Astrocyte of the spinal cord (primary cell): Measurements from ENCODE around the gene SLC16A5.
"Not testable (repeated sequence)": the region's sequence is repeated elsewhere in the genome, so short reads cannot be mapped to it uniquely, and the experiment has no call there.

Experiments
- DNase-seq: peaks from one replicate; pipeline ENCODE4 v3.0.0; 2011; ENCODE audit warnings: low read depth, low spot score
- H3K4me3 ChIP-seq: 2 replicates; pipeline ENCODE4 v1.5.1; 2011; ENCODE audit warnings: low read depth, mild to moderate bottlenecking, low read length, moderate library complexity
- in situ Hi-C: cut with HindIII; loops from 2 replicates; pipeline ENCODE4 v1.10.0; 2017; ENCODE audit warnings: low sequenced_read_pairs
- TF ChIP-seq, protein P1 (sequence below): IDR thresholded peaks from 2 replicates; pipeline ENCODE4 v1.5.1; 2012; ENCODE audit warnings: low read depth, mild to moderate bottlenecking, low read length, inconsistent platforms

SLC16A5 gene

DNA sequence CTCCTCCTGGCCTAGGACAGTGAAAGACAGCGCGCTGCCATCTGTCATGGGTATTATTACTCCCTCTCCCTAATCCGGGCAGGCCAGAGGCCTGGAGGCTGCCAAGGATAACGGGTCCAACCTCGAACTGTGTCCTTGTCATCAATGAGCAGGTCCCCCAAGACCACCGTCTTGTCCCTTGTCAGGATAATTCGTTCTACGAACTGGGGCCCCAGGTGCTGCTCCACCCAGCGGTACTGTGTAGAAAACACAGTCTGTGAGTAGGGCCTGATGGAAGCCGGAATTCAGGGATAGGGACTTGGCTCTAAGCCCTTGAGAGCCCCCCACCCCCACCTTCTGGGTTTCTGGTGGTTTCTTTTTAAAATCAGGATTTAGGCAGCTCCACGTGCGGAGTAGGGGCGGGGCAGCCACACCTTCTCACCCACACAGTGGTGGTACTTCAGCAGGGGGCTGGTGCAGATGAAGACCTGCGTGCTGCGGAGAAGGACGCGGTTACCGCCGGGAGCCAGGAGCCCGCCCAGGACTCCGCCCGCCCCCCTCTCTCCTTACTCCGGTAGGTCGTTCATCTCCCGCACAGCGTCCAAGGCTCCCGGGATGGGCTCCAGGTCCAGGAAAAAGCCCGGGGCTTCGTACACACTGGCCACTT, 43.0 kb downstream of the SLC16A5 start:
- TF ChIP-seq, protein P1, sequence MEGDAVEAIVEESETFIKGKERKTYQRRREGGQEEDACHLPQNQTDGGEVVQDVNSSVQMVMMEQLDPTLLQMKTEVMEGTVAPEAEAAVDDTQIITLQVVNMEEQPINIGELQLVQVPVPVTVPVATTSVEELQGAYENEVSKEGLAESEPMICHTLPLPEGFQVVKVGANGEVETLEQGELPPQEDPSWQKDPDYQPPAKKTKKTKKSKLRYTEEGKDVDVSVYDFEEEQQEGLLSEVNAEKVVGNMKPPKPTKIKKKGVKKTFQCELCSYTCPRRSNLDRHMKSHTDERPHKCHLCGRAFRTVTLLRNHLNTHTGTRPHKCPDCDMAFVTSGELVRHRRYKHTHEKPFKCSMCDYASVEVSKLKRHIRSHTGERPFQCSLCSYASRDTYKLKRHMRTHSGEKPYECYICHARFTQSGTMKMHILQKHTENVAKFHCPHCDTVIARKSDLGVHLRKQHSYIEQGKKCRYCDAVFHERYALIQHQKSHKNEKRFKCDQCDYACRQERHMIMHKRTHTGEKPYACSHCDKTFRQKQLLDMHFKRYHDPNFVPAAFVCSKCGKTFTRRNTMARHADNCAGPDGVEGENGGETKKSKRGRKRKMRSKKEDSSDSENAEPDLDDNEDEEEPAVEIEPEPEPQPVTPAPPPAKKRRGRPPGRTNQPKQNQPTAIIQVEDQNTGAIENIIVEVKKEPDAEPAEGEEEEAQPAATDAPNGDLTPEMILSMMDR = peak; percentile 70
- peak; percentile 70 for DNase-seq
- H3K4me3 ChIP-seq = peak overlapping the region; percentile 69
- in situ Hi-C loops = no loop called here

DNA sequence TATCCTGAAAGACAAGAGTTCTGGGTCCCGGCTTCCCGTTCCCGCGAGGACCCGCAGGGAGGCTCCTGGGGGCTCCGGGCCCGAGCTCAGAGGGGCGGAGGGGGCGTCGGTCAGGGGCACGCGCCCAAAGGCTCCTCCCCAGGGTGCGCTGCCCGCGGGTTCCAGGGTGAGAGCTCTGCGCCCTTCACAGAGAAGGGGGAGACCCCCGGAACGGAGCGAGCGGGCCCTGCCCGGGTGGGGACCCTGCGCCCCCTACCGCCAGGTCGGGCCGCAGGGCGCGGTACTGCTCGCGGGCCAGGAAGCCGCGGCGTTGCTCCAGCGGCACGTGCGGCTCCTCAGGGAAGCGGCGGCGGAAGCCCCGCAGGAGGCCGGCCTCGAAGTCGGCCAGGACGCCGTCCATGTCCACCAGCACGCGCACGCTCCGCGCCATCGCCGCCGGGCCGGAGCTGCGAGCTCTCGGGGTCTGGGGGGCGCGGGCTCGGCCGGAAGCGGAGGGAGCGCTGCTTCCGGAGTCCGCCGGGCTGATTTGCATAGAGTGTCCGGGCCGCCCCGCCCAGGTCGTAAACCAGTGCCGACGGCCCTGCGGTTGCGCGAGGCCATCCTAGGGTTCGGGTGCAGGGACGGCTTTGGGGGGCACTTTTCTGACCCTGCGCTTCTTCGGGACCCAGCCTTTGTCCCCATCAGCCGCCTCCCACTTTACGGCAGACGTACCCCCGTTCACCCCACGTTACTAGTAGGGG, 43.7 kb downstream of the SLC16A5 start, which contains the start of gene NT5C:
Gene NT5C, minus strand, starts transcription at position 465 of the 740 bp plus-strand sequence. Its CDS starts 35 bp downstream, at position 430.
- H3K4me3 ChIP-seq = peak within 1 kb of the TSS; percentile 69
- TF ChIP-seq, protein P1 = peak; percentile 57
- in situ Hi-C loops = no loop called here
- DNase-seq = peak; percentile 78

DNA sequence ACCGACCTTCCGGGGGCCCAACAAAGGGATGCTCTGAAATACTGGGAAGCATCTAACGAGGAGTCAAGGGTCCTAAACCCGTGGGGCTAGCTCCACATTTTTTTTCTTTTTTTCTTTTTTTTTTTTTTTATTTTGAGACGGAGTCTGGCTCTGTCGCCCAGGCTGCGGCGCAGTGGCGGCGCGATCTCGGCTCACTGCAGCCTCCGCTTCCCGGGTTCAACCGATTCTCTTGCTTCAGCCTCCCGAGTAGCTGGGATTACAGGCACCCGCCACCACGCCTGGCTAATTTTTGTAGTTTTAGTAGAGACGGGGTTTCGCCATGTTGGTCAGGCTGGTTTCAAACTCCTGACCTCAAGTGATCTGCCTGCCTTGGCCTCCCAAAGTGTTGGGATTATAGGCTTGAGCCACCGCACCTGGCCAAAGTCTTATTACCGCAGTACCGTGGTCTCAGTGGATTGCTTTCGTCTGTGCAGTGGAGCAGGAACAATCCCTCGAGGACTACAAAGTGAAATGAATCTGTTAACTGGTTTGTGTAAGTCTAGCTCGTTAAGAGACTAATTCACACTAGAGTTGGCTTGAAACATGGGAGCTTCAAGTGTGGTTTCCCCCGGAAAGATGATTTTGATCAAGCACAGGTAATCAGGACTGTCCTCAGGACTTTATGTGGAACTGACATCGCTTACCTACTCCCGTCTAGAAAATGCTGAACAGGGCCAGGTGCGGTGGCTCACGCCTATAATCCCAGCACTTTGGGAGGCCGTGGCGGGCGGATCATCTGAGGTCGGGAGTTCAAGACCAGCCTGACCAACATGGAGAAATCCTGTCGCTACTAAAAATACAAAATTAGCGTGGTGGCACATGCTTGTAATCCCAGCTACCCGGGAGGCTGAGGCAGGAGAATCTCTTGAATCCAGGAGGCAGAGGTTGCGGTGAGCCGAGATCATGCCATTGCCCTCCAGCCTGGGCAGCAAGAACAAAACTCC, 44.6 kb downstream of the SLC16A5 start:
- in situ Hi-C loops, DNase-seq: not testable (repeated sequence)
- peak overlapping the region; percentile 69 for H3K4me3 ChIP-seq

- no peak overlapping the region for H3K4me3 ChIP-seq
- TF ChIP-seq, protein P1 = no peak
- DNase-seq = no peak
- in situ Hi-C loops = no loop called here
These were observed 45.2 kb downstream of the SLC16A5 start for GRCh38 chr17:75133001-75133400.

DNA sequence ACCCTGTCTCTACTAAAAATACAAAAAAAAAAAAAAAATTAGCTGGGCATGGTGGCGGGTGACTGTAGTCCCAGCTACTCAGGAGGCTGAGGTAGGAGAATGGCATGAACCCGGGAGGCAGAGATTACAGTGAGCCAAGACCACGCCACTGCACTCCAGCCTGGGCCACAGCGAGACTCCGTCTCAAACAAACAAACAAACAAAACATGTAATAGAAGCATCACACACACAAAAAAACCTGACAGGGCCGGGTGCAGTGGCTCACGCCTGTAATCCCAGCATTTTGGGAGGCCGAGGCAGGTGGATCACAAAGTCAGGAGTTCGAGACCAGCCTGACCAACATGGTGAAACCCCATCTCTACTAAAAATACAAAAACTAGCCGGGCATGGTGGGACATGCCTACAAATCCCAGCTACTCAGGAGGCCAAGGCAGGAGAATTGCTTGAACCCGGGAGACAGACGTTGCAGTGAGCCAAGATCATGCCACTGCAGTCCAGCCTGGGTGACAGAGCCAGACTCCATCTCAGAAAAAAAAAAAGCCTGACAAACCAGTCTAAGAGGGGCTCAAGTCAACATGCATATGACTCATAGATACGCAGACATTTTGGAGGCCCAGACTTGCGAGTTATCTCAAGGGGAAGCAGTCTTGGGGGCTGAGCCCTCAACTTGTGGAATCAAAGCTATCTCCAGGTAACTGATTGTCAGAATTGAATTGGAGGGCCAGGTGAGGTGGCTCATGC, 46.0 kb downstream of the SLC16A5 start:
- in situ Hi-C loops, H3K4me3 ChIP-seq, DNase-seq: not testable (repeated sequence)

DNA sequence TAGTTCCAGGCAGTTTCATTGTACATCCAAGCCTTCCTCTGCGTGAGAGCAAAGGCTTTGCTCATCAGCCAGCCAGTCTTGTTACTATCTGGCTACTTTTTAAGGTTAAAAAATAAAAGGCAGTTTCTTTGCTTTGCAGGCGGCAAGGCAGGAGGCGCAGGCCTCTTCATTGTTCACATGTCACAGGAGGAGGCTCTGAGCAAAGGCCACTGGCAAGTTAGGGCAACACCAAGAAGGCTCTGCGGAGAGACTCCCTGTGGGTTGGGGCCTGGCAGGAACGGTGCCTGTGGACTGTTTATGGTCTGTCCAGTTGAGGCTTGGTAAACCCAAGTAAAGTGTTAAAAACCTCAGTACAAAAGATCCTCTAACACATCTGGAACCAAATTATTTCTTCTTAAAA, 47.7 kb downstream of the SLC16A5 start:
- in situ Hi-C loops = no loop called here
- no peak overlapping the region for H3K4me3 ChIP-seq
- TF ChIP-seq, protein P1 = no peak
- DNase-seq = no peak

GRCh38 chr17:75135946-75136345, 48.2 kb downstream of the SLC16A5 start:
- in situ Hi-C loops = no loop called here
- H3K4me3 ChIP-seq = no peak overlapping the region
- no peak for DNase-seq
- TF ChIP-seq, protein P1 = no peak

GRCh38 chr17:75137762-75138161, 50.0 kb downstream of the SLC16A5 start:
- H3K4me3 ChIP-seq, DNase-seq, in situ Hi-C loops: not testable (repeated sequence)
